HG03571 (cell line): Measurements from ENCODE around the gene RPRD1B.

Experiments
- ATAC-seq: cut with Tn5 transposase; IDR thresholded peaks from one replicate; pipeline ENCODE4 v1.9.1; 2021; ENCODE audit not compliant: unreplicated experiment

RPRD1B gene

DNA sequence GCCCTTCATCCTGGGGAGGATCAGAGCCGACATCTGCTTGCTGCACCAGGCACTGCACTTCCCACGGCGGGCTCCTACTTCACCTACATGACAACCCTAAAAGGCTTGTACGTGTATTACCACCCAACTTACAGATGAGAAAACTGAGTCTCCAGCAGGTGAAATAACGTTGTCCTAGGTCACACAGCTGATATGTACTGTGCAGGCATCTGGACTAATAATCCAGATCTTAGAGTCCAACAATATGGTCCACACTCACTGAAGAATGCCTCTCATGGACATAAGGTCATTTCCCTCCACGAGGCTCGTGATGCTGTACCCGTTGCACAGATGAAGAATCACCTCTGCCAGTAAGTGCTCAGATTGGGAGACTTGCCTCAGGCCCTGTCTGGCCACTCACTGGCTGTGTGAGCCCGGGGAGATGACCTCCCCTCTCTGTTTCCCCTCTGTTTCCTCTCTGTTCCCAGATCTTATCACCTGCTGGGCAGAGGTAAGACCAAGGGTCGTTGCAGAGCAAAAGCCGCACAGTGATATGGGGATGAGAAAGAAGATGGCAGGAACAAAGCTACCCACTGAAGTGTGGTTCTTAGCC is 99.5 kb downstream of the RPRD1B start:
- no peak for ATAC-seq

DNA sequence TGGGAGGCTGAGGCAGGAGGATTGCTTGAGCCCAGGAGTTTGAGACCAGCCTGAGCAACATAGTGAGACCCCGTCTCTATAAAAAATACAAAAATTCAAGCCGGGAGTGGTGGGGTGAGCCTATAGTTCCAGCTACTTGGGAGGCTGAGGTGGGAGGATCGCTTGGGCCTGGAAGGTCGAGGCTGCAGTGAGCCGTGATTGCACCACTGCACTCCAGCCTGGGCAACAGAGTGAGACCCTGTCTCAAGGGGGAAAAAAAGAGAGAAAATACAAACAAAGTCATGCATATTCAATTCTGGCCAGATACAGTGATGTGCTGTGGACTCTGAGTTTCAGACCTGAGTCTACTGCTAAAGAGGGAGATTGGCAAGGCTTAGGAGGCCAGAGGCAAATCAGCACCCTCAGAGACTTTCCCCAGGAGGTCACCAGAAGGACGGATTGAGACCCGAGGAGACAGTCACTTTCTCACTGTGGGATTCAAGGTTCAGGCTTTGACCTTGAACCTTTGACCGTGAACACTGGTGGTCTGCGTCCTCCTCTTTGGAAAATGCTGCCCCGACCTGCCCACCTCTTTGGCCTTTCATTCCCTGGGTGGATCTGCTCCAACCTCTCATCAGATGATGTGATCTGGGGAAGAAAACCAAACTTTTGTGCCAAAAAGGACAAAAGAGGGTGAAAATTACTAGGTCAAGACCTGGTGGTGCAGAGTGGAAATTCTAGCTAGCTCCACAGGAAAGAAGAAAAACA is 100.3 kb downstream of the RPRD1B start:
- ATAC-seq: no peak

DNA sequence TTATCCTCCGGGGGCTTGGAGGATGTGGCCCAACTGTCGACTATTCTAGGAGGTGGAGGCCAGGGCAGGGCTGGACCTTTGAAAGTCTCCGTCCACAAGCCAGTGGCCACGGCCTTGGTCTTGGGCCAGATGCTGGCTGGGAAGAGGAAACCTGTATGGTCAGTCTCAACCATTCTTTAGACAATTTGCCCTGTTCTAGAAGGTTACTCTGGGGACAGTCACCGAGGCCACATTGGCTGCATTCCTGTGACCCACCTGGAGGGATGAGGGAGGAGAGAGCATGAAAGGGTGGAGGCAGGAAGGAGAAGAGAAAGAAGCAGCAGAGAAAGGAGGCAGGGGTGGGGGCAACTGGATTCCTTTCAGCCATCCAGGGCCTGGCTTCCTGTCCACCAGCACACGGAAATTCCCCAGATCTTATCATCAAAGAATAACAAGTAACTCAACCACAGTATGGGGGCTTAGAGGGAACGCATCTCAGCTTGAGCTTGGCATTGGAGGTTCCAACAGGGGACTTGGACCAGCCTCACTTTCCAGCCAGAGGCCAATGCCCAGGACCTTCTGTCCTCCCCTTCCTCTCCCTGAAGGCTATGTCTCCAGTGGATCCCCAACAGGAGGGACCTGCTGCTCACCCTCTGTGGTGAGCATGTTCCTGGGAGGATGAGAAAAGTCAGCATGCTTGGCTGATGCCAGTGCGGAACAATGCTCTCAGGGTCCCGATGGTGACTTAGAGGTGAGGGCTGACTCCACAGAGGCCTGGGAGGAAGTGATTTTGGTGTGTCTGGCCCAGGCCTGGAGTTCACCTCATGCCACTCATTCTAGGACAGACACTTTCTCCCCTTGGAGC is 101.1 kb downstream of the RPRD1B start:
- no peak for ATAC-seq

DNA sequence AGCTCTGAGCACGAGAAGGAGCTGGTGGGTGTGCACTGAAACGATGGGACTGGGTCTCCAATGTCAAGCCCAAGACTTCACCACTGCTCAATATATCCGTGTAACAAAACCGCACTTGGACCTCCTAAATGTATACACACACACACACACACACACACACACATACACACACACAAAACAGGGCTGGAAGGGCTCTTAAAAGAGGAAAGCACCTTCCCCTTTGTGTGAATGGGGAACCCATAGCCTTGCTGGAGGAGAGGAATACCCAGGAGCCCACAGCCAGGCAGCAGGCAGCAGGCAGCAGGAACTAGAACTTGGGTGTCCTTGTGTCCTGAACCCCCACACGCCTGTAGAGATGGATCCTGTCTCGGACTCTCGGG is 101.7 kb downstream of the RPRD1B start:
- ATAC-seq: no peak

DNA sequence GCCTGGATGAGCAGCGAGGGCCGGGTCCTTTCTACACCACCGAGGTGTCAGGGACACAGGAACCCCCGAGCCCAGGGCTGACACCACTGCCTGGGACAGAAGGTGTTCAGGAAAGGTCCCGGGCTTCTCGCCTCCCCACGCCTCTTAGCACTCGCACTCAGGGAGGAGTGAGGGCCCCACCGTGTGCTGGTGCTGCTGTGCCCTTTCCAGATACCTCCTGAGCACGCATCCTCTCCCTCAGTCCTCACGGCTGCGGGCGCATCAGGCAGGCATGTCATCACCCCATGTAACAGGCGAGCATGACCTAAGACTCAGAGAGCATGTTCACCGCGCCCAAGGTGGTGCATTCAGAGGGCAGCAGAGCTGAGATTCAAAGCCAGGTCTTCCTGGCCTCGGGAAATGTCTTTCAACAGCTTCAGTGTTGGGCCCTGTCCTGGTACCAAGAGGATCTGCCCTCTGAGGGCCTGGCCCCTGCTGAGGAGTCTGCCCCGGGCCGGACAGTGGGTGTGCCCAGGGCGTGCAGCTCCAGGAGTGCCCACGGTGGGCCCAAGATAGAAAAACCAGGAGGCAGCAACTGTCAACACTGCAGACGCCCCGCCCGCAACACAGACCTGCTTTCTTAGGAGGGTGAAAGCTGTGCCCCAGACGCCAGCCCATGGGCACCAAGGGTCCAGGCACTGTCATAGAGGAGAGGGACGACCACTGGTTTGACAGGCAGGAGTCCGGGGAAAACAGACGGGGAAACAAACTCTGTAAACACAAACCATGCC is 102.3 kb downstream of the RPRD1B start:
- ATAC-seq: no peak

DNA sequence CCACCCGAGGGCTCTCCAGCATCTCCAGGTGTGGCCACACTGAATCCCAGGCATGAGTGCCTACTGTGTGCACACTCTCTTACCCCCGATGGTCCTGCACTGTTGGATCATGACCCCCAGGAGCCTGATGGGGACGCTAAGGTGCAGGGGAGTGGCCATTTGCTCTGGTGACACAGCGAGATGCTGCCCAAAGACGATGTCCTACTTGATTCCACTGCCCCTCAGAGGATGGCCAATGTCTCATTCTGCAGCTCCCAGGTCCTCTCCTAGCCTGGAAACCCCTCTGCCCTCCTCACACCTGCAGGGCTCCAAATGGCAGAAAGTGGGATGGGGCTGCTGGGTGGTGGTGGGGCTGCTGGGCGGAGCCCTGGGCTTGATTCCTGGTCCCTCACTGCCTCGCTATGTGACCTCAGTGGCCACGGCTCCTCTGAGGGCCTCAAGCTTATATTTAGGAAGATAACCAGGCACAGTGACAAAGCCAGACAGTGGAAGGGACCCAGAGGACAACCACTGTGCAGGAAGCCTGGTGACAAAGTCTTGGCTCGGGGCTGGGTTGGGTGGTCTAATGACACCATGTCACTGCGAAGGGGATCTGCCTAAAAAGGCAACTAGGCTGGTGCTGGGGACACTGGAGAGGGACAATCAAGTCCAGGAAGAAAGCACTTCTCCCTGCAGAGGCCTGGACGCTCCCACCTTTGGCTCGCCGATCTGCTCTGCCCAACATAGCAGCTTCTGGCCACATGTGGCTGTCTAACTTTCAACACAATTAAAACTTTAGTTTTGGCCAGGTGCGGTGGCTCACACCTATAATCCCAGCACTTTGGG is 103.1 kb downstream of the RPRD1B start:
- no peak for ATAC-seq

DNA sequence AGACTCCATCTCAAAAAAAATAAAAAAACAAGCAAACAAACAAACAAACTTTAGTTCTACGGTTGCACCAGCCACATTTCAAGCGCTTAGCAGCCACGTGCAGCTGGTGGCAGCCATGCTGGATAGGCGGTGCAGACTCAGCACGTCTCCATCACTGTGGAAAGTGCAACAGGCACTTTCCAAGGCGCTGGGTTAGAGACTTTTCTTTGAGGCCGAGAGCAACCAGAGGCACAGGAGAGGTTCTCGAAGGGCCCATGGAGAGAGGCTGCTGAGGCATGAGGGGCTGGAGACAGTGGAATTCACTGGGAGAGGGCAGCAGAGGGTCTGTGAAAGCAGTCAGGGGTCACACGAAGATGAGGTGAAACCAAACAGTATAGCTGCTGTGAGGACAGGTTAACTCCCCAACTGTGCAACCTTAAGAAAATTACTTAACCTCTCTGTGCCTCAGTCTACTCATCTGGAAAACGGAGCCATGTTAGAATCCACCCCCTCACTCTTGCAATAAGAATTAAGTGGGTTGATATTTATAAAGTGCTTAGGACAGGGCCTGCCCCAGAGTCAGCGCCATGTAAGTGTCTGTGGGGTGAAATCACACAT is 104.0 kb downstream of the RPRD1B start:
- no peak for ATAC-seq

DNA sequence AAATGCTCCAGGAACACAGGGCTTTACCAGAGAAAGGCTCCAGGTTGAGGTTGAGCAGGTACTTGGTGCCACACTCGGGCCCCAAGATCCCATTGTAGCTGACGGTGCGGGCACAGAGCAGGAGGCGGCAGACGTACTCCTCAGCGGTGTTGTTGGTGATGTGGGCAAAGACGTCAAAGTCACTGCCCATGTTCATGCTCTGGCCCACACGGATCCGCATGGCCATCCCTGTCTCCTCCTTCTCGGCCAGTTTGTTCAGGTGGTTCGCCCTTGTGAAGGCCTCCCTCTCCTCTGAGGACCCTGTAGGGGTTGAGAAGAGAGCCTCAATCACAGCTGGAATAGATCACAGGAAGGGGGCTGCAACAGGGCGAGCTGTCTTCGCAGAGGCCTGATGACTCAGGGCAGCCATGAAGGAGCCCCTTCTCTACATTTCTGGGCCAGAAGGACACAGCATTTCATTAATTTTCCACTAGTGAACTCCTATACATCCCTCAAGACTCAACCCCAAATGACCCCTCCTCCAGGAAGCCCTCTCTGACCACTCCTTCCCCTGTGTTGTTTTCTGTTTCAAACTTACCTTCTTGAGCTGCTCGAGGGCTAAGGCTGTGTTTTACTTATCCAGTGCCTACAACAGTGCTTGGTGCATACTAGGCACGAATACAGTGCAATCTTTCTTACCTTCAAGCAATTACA is 104.7 kb downstream of the RPRD1B start:
- no peak for ATAC-seq

DNA sequence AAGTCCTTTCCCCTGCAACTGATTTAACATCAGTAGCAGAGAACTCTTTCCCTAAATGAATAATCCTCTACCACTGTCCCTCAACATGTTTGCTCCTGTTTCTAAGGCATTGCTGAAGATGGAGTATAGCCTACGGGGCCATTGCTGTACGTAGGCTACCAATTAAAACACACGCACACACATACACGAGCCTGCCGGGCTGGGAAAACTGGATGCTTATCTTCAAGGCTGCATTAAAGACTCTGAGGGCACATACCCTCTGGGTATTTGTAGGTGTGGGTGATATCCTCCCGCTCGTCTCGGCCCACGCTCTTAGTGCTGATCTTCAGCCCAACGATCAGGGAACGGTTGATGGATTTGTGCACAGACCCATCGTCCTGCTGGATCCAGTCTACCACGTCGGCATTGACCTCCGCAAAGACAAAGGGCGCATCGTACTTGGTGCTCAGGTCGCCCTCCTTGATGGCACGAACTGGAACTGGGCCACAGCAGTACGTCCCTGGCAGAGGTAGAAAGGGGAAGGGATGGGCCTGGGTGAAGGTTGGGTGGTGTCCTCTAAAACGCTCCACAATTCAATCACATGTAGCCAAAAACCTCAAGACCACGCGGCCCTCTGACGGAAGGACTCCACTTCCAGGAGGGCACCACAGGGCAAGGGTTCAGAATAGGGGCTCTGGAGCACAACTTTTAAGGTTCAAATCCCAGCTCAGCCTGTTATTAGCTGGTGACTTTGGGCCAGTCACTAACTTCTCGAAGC is 105.8 kb downstream of the RPRD1B start:
- ATAC-seq: no peak

DNA sequence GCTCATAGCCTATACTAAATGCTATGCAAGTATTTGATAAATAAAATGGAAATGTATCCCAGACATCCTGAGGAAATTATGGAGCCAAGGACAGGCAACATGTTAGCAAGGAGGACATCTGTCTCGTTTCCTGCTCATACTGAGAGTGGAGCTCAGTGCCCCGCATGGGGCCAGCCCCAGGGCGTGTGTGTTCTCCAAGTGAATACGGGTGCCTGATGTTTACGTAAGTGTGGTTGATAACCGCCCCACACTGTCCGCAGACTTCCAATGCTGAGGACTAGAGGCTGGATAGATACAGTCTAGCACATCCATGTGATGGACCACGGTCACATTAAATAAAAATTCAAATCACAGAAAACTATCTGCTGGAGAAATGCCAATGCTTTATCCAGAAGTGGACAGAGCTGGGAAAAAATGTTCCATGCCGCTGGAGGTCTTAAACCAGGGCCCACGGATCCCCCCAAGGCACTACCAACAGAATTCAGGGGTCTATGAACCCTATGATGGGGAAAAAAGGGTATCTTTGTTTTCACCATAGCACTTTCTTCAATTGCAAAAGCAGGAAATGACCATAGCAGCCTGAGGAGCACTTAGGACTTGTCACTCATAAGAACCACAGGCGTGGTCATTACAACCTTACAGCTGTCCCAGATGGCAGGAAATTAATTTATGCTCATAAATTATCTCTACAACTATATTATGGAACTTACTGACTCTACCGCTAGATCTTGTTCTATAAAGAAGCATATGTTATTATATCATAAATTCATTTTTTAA is 106.6 kb downstream of the RPRD1B start:
- ATAC-seq: no peak

DNA sequence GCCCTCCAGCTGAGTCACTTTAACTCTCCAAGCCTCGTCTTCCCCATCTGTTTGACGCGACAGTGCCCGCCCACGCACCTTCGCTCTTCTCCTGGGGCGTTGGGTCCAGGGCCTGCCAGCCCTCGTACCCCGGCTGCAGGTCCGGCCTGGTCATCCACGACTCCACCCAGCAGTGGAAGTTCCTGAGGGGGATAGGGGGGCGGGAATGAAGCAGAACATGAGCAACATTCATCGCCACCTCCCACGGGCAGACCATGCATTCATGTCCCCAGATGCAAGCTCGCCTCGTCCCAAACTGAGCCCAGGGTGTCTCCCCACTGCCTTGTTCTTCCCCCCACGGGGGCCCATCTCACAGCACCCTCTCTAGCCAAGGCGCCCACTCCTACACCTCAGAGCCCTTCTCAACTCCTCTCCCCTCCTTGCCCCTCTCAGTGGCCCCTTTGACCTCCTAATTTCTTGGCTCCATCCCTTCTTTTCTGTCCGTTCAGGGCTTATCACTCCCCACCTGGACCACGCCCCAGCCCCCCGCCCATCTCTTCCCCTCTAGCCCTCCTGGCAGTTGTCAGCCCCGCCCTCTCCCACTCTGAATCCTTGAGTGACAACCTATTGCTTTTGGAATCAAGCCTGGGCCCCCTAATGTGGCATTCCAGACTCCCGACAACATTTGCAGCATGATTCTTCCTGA is 107.8 kb downstream of the RPRD1B start:
- ATAC-seq: no peak
